Ovary (tissue), 3 donors: ENCODE measurements around the gene GOLGA6L10.

Experiments
- POLR2A ChIP-seq: fragments of 450-650 bp; IDR thresholded peaks from one replicate; pipeline ENCODE4 v1.6.1; 2017; ENCODE audit warnings: antibody characterized with exemption, mild to moderate bottlenecking, moderate library complexity
- TF ChIP-seq, protein P1 (sequence below), 3 donors: fragments of 450-650 bp in 2 of 3; fragments of 200-600 bp in 1 of 3; IDR thresholded peaks; one replicate each; pipeline versions ENCODE4 v1.5.1 to v1.8.0; 2016 to 2022; ENCODE audit warnings: antibody characterized with exemption in 3 of 3, mild to moderate bottlenecking in 1 of 3
- donor health status: DM: no; HTN: no; CAD: no.

DNA sequence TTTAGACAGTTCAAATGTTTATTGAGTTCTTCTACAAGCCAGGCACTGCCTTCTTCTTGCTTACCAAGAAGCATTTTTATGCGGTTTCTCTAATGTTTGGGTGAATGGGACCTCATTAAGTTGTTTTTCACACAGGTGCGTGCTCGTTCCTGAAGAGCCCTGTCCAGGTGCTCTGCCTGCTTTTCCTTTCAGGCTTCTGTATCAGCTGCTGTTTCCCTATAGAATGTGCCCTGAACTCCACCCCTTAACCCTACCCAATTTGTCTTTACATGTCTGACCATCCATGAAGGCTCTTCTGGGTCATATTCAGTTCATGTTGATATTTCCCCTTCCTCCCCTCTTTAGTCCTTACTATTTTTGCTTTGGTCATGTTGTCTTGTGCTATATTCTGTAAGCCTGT lies 22.4 kb upstream of the GOLGA6L10 start:
- TF ChIP-seq, protein P1, sequence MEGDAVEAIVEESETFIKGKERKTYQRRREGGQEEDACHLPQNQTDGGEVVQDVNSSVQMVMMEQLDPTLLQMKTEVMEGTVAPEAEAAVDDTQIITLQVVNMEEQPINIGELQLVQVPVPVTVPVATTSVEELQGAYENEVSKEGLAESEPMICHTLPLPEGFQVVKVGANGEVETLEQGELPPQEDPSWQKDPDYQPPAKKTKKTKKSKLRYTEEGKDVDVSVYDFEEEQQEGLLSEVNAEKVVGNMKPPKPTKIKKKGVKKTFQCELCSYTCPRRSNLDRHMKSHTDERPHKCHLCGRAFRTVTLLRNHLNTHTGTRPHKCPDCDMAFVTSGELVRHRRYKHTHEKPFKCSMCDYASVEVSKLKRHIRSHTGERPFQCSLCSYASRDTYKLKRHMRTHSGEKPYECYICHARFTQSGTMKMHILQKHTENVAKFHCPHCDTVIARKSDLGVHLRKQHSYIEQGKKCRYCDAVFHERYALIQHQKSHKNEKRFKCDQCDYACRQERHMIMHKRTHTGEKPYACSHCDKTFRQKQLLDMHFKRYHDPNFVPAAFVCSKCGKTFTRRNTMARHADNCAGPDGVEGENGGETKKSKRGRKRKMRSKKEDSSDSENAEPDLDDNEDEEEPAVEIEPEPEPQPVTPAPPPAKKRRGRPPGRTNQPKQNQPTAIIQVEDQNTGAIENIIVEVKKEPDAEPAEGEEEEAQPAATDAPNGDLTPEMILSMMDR (IDR thresholded peaks at IDR 0.05) = no peak
- TF ChIP-seq POLR2A = no peak
